Measurements from ENCODE around the gene PHYH. TPM values are rescaled to one million over a fixed set of nuclear protein-coding genes. Genes with fewer than 3 reads are reported as not detected.

Gene PHYH
- total RNA-seq, 1 experiment from 2014 or later, result 22.5 TPM

DNA sequence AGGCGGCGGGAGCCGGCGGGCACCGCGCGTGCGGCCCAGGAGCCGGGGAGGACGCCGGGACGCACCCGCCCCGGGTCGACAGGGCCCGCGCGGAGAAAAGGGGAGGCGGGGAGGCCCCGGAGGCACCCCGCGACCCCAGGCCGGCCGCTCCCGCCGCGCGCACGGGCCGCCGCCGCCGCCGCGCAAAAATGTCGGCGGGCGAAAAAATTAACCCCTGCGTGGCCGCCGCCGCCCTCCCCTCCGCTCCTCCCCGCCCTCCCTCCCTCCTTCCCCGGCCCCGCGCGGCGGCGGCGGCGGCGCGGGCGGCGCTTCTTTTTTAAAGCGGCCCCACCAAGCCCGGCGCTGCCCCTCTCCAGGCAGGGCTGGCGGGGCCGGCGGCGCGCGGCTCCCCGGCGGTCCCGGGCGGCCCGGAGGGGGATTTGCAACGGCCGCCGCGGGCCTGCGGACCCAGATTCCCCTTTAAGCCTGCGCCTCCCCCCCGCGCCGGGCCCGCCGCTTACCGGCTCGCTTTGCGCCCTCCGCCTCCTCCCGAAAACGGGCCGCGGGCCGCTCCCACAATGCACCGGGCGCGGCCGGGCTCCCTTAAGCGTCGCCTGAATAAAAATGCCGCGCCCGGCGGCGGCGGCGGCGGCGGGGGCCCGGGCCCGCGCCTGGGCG, 47.8 kb upstream of the PHYH start:
- Mint-ChIP-seq H3K27ac (no peak overlapping the region), H3K4me3 (no peak overlapping the region), H3K4me1 (peaks cover 67% of the 10 kb centered on the region), H3K36me3 (peaks cover 32% of the 10 kb centered on the region), H3K27me3 (ENCODE audit: low read depth) (no peaks in the 10 kb centered on the region; the same call in 1 of the 2 replicates), H3K9me3 (no peaks in the 10 kb centered on the region)
- TF ChIP-seq, protein P1, sequence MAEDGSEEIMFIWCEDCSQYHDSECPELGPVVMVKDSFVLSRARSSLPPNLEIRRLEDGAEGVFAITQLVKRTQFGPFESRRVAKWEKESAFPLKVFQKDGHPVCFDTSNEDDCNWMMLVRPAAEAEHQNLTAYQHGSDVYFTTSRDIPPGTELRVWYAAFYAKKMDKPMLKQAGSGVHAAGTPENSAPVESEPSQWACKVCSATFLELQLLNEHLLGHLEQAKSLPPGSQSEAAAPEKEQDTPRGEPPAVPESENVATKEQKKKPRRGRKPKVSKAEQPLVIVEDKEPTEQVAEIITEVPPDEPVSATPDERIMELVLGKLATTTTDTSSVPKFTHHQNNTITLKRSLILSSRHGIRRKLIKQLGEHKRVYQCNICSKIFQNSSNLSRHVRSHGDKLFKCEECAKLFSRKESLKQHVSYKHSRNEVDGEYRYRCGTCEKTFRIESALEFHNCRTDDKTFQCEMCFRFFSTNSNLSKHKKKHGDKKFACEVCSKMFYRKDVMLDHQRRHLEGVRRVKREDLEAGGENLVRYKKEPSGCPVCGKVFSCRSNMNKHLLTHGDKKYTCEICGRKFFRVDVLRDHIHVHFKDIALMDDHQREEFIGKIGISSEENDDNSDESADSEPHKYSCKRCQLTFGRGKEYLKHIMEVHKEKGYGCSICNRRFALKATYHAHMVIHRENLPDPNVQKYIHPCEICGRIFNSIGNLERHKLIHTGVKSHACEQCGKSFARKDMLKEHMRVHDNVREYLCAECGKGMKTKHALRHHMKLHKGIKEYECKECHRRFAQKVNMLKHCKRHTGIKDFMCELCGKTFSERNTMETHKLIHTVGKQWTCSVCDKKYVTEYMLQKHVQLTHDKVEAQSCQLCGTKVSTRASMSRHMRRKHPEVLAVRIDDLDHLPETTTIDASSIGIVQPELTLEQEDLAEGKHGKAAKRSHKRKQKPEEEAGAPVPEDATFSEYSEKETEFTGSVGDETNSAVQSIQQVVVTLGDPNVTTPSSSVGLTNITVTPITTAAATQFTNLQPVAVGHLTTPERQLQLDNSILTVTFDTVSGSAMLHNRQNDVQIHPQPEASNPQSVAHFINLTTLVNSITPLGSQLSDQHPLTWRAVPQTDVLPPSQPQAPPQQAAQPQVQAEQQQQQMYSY (CRISPR knock-in tag; IDR thresholded peaks at IDR 0.05), result no peak
- TF ChIP-seq ZNF416 (CRISPR knock-in tag; IDR thresholded peaks at IDR 0.05), result 0 out of 2 replicates have a peak, but pooled peaks have one; percentile 25
- peak; percentile 38; the same call in 1 of the 2 replicates for TF ChIP-seq KAT7 (CRISPR knock-in tag; IDR thresholded peaks at IDR 0.05; ENCODE audit: borderline replicate concordance)
- TF ChIP-seq, protein P2, sequence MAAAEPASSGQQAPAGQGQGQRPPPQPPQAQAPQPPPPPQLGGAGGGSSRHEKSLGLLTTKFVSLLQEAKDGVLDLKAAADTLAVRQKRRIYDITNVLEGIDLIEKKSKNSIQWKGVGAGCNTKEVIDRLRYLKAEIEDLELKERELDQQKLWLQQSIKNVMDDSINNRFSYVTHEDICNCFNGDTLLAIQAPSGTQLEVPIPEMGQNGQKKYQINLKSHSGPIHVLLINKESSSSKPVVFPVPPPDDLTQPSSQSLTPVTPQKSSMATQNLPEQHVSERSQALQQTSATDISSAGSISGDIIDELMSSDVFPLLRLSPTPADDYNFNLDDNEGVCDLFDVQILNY (CRISPR knock-in tag; IDR thresholded peaks at IDR 0.05), result 0 out of 2 replicates have a peak, but pooled peaks have one; percentile 11
- ATAC-seq (no peak), DNase-seq (ENCODE audit: low spot score) (peak; percentile 74)
- ChIA-PET POLR2A (no interaction called here), CTCF (no interaction called here)

DNA sequence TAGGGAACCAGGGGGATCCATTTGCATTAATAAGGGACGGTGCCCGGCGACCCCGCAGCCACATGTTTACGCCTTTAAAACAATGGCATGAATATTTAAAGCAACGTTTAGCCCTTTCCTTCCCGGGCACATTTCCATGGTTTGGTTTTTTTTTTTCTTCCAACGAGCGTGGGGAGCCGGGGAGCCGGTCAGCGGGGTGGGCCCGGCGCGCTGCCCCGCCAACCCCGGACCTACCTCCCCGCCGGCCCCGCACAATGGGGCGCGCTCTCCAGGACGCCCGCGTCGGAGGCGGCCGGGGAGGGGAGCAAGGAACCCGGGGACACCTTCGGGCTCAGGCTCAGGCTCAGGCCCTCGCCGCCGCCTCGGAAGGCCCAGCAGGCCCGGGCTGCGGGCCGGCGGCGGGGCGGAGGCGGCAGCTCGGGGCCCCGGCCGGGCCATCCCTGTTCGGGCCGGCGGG, 47.2 kb upstream of the PHYH start:
- Mint-ChIP-seq H3K27ac (peak overlapping the region; percentile 95), H3K27me3 (ENCODE audit: low read depth) (no peaks in the 10 kb centered on the region; the same call in 1 of the 2 replicates), H3K36me3 (peaks cover 36% of the 10 kb centered on the region), H3K9me3 (no peaks in the 10 kb centered on the region), H3K4me1 (peaks cover 65% of the 10 kb centered on the region), H3K4me3 (peak overlapping the region; percentile 81)
- no peak for ATAC-seq
- POLR2A ChIA-PET, result no interaction called here
- peak; percentile 34 for DNase-seq (ENCODE audit: low spot score)
- CTCF ChIA-PET, result no interaction called here
- no peak for TF ChIP-seq OVOL2 (CRISPR knock-in tag; IDR thresholded peaks at IDR 0.05; ENCODE audit: borderline replicate concordance)
- TF ChIP-seq, protein P3, sequence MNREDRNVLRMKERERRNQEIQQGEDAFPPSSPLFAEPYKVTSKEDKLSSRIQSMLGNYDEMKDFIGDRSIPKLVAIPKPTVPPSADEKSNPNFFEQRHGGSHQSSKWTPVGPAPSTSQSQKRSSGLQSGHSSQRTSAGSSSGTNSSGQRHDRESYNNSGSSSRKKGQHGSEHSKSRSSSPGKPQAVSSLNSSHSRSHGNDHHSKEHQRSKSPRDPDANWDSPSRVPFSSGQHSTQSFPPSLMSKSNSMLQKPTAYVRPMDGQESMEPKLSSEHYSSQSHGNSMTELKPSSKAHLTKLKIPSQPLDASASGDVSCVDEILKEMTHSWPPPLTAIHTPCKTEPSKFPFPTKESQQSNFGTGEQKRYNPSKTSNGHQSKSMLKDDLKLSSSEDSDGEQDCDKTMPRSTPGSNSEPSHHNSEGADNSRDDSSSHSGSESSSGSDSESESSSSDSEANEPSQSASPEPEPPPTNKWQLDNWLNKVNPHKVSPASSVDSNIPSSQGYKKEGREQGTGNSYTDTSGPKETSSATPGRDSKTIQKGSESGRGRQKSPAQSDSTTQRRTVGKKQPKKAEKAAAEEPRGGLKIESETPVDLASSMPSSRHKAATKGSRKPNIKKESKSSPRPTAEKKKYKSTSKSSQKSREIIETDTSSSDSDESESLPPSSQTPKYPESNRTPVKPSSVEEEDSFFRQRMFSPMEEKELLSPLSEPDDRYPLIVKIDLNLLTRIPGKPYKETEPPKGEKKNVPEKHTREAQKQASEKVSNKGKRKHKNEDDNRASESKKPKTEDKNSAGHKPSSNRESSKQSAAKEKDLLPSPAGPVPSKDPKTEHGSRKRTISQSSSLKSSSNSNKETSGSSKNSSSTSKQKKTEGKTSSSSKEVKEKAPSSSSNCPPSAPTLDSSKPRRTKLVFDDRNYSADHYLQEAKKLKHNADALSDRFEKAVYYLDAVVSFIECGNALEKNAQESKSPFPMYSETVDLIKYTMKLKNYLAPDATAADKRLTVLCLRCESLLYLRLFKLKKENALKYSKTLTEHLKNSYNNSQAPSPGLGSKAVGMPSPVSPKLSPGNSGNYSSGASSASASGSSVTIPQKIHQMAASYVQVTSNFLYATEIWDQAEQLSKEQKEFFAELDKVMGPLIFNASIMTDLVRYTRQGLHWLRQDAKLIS (CRISPR knock-in tag; IDR thresholded peaks at IDR 0.05; ENCODE audit: borderline replicate concordance), result peak; percentile 80; the same call in 1 of the 2 replicates
- TF ChIP-seq, protein P4, sequence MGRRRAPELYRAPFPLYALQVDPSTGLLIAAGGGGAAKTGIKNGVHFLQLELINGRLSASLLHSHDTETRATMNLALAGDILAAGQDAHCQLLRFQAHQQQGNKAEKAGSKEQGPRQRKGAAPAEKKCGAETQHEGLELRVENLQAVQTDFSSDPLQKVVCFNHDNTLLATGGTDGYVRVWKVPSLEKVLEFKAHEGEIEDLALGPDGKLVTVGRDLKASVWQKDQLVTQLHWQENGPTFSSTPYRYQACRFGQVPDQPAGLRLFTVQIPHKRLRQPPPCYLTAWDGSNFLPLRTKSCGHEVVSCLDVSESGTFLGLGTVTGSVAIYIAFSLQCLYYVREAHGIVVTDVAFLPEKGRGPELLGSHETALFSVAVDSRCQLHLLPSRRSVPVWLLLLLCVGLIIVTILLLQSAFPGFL (CRISPR knock-in tag; IDR thresholded peaks at IDR 0.05; ENCODE audit: borderline replicate concordance), result no peak
- TF ChIP-seq, protein P5, sequence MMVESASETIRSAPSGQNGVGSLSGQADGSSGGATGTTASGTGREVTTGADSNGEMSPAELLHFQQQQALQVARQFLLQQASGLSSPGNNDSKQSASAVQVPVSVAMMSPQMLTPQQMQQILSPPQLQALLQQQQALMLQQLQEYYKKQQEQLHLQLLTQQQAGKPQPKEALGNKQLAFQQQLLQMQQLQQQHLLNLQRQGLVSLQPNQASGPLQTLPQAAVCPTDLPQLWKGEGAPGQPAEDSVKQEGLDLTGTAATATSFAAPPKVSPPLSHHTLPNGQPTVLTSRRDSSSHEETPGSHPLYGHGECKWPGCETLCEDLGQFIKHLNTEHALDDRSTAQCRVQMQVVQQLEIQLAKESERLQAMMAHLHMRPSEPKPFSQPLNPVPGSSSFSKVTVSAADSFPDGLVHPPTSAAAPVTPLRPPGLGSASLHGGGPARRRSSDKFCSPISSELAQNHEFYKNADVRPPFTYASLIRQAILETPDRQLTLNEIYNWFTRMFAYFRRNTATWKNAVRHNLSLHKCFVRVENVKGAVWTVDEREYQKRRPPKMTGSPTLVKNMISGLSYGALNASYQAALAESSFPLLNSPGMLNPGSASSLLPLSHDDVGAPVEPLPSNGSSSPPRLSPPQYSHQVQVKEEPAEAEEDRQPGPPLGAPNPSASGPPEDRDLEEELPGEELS (CRISPR knock-in tag; IDR thresholded peaks at IDR 0.05), result peak; percentile 68; the same call in 1 of the 2 replicates
- TF ChIP-seq, protein P6, sequence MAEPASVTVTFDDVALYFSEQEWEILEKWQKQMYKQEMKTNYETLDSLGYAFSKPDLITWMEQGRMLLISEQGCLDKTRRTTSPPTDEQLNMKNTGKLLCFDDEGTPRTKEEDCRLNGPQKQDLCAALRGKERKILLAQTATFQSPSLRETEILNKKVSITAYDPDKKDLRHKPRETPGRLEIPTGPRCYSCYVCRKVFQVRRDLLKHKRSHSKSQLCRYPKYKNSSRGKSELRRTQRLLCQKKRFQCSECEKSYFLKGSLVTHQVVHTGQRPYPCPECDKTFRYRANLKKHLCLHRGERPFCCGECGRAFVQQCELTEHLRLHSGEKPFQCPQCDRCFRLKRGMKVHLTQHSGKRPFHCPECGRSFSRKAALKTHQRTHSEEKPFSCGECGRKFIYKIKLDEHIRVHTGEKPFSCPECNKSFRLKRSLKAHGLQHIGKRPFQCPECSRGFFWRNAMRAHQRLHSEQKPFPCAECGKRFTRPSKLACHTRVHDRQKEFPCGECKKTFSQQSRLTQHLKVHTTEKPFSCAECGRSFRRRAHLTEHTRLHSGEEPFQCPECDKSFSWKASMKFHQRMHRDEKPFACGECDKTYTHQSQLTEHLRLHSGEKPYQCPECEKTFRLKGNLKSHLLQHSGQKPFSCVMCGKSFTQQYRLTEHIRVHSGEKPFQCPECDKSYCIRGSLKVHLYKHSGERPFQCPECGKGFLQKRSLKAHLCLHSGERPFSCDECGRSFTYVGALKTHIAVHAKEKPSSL (CRISPR knock-in tag; conservative IDR thresholded peaks at IDR 0.05), result no peak
- TF ChIP-seq, protein P7, sequence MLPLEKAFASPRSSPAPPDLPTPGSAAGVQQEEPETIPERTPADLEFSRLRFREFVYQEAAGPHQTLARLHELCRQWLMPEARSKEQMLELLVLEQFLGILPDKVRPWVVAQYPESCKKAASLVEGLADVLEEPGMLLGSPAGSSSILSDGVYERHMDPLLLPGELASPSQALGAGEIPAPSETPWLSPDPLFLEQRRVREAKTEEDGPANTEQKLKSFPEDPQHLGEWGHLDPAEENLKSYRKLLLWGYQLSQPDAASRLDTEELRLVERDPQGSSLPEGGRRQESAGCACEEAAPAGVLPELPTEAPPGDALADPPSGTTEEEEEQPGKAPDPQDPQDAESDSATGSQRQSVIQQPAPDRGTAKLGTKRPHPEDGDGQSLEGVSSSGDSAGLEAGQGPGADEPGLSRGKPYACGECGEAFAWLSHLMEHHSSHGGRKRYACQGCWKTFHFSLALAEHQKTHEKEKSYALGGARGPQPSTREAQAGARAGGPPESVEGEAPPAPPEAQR (CRISPR knock-in tag; IDR thresholded peaks at IDR 0.05), result no peak
- no peak for TF ChIP-seq ZNF263 (CRISPR knock-in tag; IDR thresholded peaks at IDR 0.05; ENCODE audit: low read depth)
- peak; percentile 46; the same call in 1 of the 2 replicates for TF ChIP-seq SP1 (CRISPR knock-in tag; conservative IDR thresholded peaks at IDR 0.05)
- peak; percentile 63; the same call in 1 of the 2 replicates for TF ChIP-seq ESRRA (CRISPR knock-in tag; IDR thresholded peaks at IDR 0.05; ENCODE audit: borderline replicate concordance)
- no peak for TF ChIP-seq NFYB (CRISPR knock-in tag; conservative IDR thresholded peaks at IDR 0.05; ENCODE audit: low read depth)

All from WTC11 (cell line).